Myometrial cell (primary cell): ENCODE measurements around the gene FAM177B. TPM values are rescaled to one million over a fixed set of nuclear protein-coding genes. Genes with fewer than 3 reads are reported as not detected.

Experiments used
- total RNA-seq: library from RNA; depleted of rRNA; stranded (reverse); fragments of >200 nt; gene quantifications from 2 replicates; pipeline ENCODE4 v1.2.3, GENCODE V29; 2015

The FAM177B gene
- total RNA-seq, result not detected in 2 replicates

GRCh38 chr1:222736972-222737371 lies at the start of gene FAM177B:
Gene FAM177B (plus strand): TSS chr1:222737202. CDS start chr1:222746546, 9,344 bp downstream.

GRCh38 chr1:222712253-222713090 lies 24.5 kb upstream of the FAM177B start, which contains the start of the genes AIDA and BROX:
Gene AIDA (minus strand): TSS chr1:222712491. CDS start chr1:222712317, 174 bp downstream.
Gene BROX (plus strand): TSS chr1:222712564. CDS start chr1:222715700, 3,136 bp downstream.

Other genes with a start within 250 kb of the FAM177B start
- not detected in 2 replicates for gene HHIPL2, start 189.1 kb upstream of the FAM177B start, total RNA-seq
- gene TAF1A, start 147.3 kb upstream of the FAM177B start, total RNA-seq, result 3.4 and 11.5 TPM in 2 replicates
- 14.7 and 26.8 TPM in 2 replicates for gene MIA3, start 119.1 kb upstream of the FAM177B start, total RNA-seq
- 54.2 and 58.8 TPM in 2 replicates for gene AIDA, start 24.7 kb upstream of the FAM177B start, total RNA-seq
- gene BROX, start 24.6 kb upstream of the FAM177B start, total RNA-seq, result 45.0 and 56.9 TPM in 2 replicates
- 4.3 and 6.6 TPM in 2 replicates for gene DISP1, start 77.8 kb downstream of the FAM177B start, total RNA-seq